ENCODE measurements around the gene DNAH10. TPM values are rescaled to one million over a fixed set of nuclear protein-coding genes. Genes with fewer than 3 reads are reported as not detected.
"Not testable (repeated sequence)": the region's sequence is repeated elsewhere in the genome, so short reads cannot be mapped to it uniquely, and the experiment has no call there.

Gene DNAH10
- total RNA-seq, 1 donor from 2014 or later, result 22.6 TPM

GRCh38 chr12:123908884-123909725 is 147.0 kb downstream of the DNAH10 start:
- no peak for DNase-seq

- DNase-seq, result no peak
Observed at GRCh38 chr12:123910057-123910456, 148.0 kb downstream of the DNAH10 start.

GRCh38 chr12:123910761-123911193 is 148.7 kb downstream of the DNAH10 start:
- no peak for DNase-seq

- DNase-seq, result not testable (repeated sequence)
Observed at GRCh38 chr12:123911672-123912409, 149.7 kb downstream of the DNAH10 start.

- DNase-seq, result no peak
Observed at GRCh38 chr12:123912415-123913380, 150.6 kb downstream of the DNAH10 start.

GRCh38 chr12:123914726-123915333 is 152.7 kb downstream of the DNAH10 start:
- DNase-seq, result no peak

- DNase-seq, result no peak
Observed at GRCh38 chr12:123916729-123917128, 154.6 kb downstream of the DNAH10 start.

- DNase-seq, result no peak
Observed at GRCh38 chr12:123917337-123917850, 155.3 kb downstream of the DNAH10 start.

- no peak for DNase-seq
Observed at GRCh38 chr12:123919980-123920360, 157.9 kb downstream of the DNAH10 start.

GRCh38 chr12:123923038-123923437 is 160.9 kb downstream of the DNAH10 start:
- no peak for DNase-seq

- DNase-seq, result no peak
Observed at GRCh38 chr12:123923927-123924326, 161.8 kb downstream of the DNAH10 start.

- no peak for DNase-seq
Observed at GRCh38 chr12:123924539-123924938, 162.4 kb downstream of the DNAH10 start.

GRCh38 chr12:123928274-123928865 is 166.3 kb downstream of the DNAH10 start:
- DNase-seq, result no peak

GRCh38 chr12:123928897-123929296 is 166.8 kb downstream of the DNAH10 start:
- DNase-seq, result no peak

- no peak for DNase-seq
Observed at GRCh38 chr12:123929946-123930583, 168.0 kb downstream of the DNAH10 start.

GRCh38 chr12:123931686-123932321 is 169.7 kb downstream of the DNAH10 start:
- no peak for DNase-seq

- no peak for DNase-seq
Observed at GRCh38 chr12:123933214-123933613, 171.1 kb downstream of the DNAH10 start.

GRCh38 chr12:123934016-123934620 is 172.0 kb downstream of the DNAH10 start:
- DNase-seq, result no peak

- DNase-seq, result no peak
Observed at GRCh38 chr12:123934829-123935228, 172.7 kb downstream of the DNAH10 start.

- no peak for DNase-seq
Observed at GRCh38 chr12:123935956-123936355, 173.9 kb downstream of the DNAH10 start.
